UCSD-AML1 (cell line): ENCODE data around the gene ERBB4.

Source experiments
- DNase-seq: peaks from one replicate; lab custom pipeline; 2025; ENCODE audit not compliant: unreplicated experiment; lab: John Stamatoyannopoulos, UW

ERBB4 gene

DNA sequence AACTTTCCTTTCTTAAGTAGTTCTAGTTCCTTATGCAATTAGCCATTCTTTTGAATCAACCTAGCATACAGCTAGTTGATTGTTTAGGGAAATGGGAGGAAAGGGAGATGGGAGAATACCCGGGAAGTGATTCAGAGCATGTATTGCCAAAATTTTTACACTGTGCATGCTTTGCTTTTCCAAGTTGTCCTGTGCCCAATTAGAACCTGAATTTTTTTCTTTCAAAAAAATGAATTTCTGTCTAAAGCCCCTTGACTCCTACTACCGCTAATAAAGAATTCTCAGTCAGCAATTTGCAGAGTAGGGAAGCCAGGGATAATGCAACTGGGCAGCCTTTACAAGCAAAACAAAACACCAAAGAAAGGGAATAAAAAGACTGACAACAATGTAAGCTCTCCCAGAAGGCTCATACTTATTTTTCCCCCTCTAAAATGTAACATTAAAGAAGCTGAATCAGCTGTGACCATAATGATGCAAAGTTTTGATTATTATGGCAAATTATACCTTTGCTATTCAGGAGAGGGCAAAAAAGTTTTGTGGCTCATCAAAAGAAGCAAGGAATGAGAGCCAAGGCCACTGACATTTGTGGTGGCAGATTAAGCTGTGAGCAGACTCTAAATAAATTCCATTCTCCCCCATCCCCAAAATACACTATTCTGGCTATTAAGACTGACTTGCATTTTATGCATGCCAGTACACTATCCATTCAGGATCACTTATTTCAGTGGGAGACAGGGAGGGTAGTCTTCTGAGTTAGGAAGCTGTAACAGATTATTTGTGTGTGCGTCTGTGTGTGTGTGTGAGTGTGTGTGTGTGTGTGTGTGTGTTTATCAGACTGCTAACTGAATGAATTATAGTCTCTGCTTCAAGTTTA is 174.3 kb downstream of the ERBB4 start:
- DNase-seq: no peak

DNA sequence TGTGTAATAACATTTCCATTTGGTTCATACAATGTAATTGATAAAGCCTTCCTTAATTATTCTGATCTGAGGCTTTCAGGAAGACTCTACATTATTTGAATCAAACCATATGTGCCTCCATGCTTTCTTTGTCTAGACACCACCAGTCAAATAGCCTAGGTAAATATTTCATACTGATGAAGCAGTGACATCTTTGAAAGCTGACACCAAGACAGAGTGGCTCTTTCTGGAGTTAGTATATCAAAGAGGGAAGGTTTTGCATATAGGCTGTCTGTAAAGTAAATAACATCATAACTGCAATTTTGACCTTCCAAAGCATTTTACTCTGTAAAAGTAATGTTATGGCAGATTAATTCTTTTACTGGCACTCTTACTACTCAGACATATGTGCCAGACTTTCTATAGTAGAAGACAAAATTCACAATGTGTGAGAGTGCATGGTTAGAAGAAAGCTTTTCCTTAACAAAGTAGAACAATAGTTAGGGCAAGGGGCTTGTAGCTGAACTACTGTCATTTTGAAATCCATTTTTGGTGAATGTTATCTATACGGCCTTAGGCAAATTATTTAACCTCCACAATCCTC is 177.3 kb downstream of the ERBB4 start:
- DNase-seq: no peak

DNA sequence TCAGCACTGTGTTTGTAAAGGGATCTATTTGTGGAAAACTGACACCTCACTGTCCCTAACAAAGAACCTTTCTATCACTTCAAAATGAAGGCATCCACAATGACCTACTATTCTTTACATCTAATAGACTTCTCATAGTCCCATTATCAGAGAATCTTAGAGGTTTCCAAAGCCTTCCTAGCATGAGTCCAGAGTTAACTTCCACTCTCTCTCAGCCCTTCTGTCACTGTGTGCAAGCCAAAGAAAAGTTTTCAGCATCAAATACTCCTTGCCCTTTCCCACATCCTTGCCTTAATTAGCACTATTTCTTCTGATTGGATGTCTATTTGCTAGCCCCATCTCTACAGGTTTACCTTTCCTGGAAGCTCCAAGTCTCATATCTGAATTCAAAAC is 178.5 kb downstream of the ERBB4 start:
- DNase-seq: no peak

DNA sequence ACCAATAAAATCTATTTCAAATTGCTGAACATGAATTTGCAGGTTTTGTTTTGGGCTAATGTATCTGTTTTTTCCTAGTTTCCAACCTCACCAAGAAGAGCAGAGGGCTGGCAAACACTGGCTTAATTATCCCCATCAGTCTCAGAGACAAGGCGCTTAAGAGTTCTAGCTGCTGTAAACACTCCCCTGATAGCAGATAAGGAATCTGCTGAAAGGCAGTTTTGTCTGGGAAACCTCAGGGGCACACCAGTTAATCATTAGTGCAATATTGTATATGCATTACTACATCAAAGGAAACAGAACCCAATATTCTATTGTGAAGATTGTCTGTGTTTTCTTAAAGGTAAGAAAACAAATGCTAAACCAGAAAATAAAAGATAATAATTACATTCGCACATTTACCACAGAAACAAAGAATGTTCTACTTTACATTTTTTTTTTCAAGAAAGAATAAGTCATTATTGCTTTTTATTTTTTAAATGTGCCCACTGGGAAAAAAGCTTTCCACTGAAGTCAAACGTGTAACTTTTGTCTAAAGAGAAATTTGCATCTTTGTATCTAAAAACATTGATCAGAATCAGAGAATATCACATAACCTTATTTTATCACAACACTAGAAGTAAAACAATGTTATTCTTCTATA is 179.1 kb downstream of the ERBB4 start:
- DNase-seq: no peak

DNA sequence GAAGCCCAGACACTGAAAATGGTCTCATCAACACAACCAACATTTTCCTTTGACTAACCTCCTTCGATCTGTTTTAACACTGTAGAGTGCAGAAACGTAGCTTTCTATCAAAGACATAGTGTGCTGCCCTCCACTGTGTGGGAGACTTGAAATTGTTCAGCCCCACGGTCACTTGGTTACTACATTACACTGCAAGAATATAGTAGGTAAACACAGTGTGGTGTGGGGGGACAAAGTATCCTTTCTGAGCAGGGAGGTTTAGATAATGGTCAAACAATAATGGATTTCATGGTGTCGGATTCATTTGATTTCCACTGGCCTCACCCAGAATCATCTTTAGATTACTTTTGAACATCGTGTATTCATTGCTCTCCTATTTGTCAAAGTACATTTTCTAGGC is 181.0 kb downstream of the ERBB4 start:
- DNase-seq: no peak

DNA sequence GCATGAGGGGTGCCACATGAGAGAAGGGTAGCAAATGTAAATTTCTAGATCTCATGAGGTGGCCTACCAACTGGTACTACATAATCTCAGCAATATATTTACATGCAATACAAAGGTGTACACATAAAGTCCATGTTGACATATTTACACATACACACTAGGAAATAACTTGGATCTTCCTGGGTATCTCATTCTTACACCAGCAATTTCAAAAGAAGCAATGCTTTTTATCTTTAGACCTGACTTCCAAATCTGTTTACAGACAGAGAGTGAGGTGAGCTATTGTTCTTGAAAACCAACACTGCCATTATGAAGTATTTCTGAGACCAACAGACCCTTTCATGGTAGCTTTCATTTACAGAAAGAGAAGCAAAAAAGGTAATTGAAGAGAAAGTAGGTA is 184.2 kb downstream of the ERBB4 start:
- no peak for DNase-seq

DNA sequence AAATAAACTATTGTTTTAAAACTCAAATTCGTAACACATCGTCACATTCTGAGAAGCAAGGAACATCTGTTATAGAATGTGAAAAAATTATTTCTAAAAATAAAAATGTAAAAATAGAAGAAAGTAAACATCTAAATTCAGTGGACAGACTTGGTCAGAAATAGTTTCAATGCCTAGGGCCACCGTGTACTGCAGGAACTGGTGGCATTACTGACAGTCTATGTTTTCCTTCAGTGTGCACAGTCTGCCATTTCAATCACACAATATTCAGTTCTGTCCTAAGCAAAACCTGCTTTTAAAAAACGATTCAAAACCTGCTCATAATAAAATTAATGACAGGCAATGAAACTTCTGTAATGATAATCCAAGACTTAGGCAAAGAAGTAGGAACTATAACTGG is 190.1 kb downstream of the ERBB4 start:
- DNase-seq: no peak

DNA sequence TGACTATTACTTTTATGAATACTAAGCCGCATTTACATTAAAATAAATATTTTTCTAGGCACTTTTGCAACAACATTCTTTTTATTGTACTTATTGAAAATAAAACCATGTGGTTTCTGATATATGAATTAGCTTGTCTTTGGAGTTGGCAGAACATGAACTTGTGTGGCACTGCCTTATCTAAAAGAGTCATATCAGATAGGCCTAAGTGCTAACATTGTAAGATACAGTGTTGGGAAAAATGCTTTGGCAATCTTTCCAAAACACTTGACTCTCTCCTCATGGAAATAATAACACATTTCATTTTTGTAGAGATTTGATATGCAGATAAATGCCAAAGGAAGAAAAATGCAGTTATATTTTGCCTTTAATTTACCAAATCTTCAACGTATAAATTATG is 191.7 kb downstream of the ERBB4 start:
- DNase-seq: no peak

DNA sequence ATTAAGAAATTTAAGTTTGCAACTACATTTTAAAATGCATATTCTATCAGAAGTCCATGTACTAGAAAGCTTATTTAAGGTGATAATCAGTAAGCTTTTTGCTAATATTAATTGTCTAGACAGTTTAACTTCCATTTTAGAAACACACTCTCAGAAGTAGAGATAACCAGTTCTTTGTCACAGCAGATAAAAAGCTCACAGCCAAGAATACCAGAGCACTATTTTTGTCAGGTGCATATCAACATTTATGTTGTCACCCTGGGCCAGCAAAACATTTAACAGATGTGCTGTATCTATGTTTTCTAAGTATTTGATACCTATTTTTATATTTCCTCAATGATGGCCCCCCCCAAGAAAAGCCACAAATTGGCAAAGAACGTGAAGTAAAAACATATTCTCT is 192.6 kb downstream of the ERBB4 start:
- no peak for DNase-seq

DNA sequence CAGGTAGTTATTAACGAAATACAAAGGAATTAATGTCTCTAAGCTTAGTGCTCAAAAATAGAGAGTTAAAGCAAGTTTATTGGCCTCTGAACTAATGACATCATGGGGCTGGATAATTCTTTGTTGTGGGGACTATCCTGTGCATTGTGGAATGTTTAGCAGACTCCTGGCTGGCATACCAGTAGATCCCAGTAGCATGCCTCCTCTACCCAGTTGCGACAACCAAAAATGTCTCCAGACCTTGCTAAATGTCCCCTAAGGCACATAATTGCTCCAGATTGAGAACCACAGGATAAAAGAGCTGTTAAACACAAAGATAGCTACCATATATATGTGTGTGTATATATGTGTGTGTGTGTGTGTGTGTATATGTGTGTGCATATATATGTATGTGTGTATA is 194.5 kb downstream of the ERBB4 start:
- DNase-seq: no peak

DNA sequence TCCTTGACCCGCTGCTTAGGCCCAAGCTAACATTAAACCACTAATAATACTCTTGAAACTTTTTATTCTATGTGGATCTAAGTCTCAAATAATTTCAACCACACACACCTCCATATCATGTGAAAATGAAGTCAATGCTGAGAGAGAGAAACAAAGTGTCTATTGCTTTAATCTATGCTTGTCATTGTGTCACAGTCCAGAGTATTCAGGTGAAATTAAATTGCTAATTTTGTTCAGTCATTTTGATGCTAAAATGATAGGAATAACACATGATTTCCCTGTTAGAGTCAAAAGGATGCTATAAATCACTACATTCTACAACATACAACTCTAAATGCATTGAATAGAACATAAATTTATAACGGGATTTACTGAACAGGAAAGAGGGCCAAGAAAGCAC is 195.4 kb downstream of the ERBB4 start:
- no peak for DNase-seq

DNA sequence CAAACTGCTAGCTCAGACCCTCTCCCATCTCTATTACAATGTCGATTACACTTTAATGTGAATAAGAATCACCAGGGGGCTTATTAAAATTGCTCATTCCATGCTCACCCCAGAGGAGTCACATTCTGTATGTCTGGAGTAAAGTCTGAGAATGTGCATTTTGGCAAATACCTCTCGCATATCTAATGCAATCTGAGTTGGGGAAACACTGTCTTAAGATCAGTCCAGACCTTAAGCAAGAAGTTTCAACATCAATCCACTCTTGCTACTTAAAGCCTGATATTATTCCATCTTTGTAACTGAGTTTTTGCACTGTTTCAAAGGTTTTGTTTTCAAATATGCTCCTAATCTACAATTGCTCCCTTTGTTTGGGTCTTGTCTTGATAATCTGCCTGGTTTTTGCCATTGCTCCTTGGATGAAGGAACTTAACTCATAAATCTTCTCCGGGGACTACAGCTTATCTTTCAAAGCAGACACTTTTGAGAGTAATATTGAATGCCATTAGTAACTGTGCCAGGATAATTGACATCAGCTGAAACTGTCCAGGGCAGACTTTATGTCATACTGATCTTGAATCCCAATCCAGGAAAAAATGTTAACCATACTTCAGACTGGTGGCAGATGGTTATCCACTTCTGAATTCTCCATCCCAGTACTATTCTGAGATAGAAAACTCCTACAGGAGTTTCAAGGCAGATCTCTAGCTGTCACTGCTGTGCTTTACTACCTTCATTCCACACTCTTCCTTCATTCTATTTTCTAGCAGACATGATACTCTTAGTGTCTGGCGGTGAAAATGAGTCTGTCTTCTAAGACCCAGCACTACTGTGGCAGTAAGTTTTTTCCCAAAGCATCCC is 200.9 kb downstream of the ERBB4 start:
- DNase-seq: no peak

DNA sequence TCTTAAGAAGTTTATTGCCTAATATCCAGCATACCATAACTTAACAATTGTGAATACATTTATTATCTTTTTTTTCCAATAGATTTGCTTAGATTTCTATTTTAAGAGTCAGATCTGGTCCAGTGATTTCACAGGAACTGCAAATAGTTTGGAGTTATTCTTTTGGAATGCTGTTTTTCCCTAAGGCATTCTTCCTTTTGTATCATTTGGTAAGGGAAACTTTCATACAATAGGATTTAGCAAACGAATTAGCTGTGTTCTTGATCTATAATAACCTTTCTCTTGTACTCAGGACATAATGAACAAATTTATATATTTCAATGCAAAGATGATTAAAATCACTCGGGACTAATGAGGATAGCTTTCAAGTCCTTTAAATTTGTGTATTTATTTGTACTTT is 201.6 kb downstream of the ERBB4 start:
- no peak for DNase-seq

DNA sequence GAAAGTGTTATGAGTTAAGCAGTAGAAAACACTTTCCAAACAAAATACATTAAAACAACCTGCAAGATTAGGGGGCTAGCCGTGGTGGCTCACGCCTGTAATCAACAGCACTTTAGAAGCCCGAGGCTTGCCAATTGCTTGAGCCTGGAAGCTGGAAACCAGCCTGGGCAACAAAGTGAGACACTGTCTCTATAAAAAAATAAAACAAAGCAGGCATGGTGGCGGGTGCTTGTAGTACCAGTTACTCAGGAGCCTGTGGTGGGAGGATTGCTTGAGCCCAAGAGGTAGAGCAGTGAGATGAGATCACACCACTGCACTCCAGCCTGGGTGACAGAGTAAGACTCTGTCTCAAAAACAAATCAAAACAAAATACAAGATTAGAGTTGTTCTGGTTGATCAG is 208.3 kb downstream of the ERBB4 start:
- no peak for DNase-seq

DNA sequence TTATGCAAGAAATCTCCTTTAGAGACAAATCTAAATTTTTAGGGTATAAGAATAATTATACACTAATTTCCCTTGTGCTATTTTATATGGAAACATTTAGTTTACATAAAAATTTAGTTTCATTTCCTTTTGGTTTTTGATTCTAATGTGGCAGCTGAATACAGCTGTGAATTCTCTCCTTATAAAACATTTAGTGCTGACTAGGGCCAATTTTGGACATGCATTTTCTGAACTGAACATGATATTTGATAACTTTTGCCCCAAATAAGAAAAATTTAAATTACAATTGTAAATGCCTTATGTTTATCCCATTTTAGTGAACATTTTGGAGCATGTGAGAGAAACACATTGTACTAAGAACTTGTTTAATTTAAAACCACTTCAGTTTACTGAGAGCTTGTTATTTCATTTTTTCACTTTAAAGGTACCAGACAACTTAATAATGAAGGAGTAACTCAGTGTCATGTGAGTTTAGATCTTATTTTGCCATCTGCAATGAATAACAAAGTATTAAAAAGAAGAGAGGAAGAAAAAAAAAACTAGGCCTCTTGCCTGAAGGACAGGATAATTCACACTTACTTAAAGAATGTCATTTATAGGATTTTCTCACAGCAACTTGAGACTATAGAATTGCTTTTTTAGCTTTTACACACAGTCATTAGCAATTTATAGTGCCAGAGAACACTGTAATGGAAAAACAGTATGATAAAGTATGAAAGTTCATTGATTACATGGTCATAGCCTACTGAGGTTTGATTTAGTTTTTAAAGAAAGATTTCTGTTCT is 209.7 kb downstream of the ERBB4 start:
- DNase-seq: no peak

DNA sequence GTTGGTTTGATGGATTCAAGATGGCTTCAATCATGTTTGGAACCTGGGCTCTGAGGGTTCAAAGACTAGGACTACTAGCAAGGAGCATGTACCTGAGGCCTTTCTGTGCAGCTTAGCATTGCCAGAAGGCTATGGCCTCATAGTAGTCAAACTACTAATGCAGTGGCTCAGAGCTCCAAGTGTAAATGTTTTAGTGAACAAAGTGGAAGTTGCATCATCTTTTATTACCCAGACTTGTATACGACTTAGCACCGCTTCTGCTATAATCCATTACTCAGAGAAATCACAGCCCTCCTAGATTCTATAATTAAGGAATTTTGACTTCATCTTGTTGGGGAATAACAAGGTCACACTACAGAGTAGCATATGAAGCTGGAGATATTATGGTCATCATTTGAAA is 210.5 kb downstream of the ERBB4 start:
- DNase-seq: no peak

DNA sequence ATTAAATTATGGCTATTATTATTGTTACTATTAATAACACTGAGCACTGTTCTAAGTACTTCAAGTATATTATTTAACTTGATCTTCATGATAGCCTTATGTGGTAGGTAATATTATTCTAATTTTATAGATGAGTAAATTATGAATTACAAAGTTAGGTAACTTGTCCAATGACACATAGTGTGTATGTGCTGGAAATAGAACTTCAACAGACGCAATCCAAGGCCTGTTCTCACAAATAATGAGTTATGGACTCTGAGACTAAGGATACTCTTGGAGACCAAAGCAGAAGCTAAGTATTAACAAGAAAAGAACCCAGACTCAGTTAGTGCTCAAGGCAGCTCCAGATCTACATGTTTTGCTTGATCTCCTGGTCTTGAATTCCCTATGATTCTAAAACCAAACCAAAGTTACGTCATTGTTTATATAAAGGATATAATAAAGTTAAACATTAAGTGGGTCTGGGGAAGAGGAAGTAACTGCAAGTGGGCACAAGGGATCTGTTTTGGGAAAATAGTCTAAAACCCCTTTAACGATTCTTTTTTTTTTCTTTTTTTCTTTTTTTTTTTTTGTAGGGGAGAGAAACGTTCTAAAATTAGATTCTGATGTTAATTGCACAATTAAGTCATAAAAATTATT is 211.3 kb downstream of the ERBB4 start:
- no peak for DNase-seq

DNA sequence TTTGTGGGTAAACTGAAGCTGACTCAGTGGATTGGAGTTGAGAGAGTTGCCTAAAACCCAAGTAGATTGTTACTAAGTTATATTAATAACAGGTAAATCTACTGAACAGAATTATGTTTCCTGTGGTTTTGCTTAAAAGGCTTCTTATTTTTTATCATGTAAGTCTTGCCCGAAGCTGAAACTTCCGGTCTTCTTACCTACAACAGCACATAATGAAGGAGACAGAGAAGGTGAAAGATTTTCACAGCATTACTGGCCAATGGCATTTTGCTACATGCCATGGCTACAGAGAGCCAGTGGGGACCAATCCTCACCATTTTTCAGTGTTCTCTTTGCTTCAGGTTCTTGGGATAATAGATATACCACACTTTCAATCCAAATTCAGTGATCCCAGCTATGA is 220.0 kb downstream of the ERBB4 start:
- DNase-seq: no peak

DNA sequence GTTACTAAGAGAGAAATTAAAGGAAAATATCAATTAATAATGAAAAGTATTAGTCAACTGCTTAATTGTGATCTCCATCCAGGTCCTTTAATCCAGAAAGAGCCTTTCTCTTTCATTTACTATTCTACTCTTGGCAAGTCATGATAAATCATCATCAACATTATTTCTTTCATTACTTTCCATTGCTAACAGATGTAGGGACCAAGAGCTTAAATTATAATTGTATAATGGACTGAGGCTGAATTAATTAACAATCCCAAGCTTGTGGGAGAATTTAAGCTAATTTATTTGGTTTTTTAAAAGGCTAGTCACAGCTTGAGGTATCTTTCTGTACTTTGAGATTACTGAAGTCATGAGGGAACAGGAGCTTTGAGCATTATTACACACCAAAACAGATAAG is 223.9 kb downstream of the ERBB4 start:
- no peak for DNase-seq

DNA sequence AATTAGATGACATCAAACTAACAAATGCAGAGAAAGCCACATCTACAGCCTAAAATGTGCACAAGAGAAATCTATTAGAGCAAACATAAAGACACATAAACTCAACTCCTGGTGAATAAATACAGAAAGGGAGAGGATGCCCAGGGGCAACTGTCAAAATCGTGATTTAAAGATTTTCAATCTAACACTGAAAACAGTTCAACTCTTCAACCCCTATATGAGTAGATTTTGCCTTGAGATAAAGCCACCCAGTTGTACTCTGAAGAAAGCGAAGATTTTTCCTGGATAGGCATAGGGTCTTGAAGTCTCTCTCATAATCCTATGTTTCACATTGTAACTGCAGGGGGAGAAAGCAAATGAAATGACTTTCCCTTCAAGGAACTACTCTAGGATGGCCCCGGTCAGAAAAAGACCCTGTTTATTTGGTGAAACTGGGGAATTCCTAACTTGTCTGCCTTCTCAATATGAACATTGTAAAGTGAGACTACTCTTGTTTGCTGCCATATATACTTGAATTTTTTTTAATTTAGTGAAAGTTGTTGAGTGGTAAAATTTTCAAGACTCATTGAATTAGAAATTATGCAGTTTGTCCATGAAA is 226.7 kb downstream of the ERBB4 start:
- no peak for DNase-seq
